HG02642 (cell line): ENCODE data around the gene TMEM135.
"Not testable (repeated sequence)": the region's sequence is repeated elsewhere in the genome, so short reads cannot be mapped to it uniquely, and the experiment has no call there.

Source experiments
- ATAC-seq: cut with Tn5 transposase; IDR thresholded peaks from one replicate; pipeline ENCODE4 v1.9.1; 2021; ENCODE audit warnings: mild to moderate bottlenecking; ENCODE audit not compliant: unreplicated experiment, poor library complexity

Gene TMEM135

GRCh38 chr11:87187076-87187475 is 149.3 kb downstream of the TMEM135 start:
- no peak for ATAC-seq

- ATAC-seq = no peak
Observed at GRCh38 chr11:87187930-87188329, 150.2 kb downstream of the TMEM135 start.

- ATAC-seq = not testable (repeated sequence)
Observed at GRCh38 chr11:87188396-87188795, 150.7 kb downstream of the TMEM135 start.

GRCh38 chr11:87188921-87189320 is 151.2 kb downstream of the TMEM135 start:
- ATAC-seq = not testable (repeated sequence)

GRCh38 chr11:87190071-87190470 is 152.3 kb downstream of the TMEM135 start:
- ATAC-seq = no peak

DNA sequence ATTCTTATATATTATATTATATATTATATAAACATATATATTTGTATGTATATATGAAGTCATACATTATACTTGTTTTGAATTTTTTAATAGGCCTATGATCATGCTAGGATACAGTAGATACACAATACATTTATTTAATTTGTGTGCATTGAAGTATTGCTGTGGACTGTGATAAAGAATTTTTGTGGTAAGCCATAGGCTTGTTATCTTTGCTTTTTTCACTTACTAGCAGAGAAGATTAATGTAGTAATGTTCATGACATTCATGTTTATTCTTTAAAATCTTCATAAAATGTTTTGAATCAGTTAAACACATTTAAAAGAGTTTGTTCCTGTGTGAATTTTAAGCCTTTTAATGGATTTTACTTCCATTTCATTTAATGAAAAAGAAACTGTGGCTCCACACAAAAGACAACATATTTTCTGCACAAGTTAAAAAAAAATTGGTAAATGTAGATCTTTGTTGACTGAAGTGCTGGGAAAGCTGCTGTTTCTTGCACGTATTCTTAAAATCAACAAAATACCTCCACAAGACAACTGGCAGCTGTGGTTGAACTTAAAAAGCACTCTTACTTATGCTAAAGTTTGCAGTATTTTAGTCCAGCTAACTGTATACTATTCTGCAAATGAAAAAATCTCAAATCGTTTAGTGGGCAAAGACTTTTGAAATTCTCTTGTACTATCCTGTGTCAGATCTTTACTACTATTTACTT is 156.2 kb downstream of the TMEM135 start:
- no peak for ATAC-seq

DNA sequence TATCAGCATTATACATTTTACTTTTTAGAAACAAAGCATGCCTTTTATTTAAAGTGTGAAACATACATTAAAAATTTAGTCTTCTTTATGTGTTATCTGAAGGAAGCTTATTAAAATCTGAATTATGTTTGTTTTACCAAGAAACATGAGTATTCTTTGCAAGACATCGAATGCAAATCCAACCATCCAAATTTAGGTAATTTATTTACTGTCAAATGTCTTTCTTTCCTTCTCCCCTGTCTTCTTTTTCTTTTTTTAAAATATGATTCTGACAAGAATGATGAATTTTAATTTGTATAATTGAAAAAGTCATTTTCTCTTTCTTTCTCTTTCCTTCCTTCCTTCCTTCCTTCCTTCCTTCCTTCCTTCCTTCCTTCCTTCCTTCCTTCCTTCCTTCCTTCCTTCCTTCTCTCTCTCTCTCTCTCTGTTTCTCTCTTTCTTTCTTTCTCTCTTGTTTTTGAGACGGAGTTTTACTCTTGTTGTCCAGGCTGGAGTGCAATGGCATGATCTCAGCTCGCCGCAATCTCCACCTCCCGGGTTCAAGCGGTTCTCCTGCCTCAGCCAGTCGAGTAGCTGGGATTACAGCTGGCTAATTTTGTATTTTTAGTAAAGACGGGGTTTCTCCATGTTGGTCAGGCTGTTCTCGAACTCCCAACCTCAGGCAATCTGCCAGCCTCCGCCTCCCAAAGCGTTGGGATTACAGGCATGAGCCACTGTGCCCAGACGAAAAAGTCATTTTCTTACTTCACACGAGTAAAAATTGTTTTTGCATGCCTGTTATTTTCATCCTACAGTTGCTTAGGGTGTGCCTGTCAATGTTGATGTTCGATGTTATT is 157.5 kb downstream of the TMEM135 start:
- ATAC-seq = no peak

DNA sequence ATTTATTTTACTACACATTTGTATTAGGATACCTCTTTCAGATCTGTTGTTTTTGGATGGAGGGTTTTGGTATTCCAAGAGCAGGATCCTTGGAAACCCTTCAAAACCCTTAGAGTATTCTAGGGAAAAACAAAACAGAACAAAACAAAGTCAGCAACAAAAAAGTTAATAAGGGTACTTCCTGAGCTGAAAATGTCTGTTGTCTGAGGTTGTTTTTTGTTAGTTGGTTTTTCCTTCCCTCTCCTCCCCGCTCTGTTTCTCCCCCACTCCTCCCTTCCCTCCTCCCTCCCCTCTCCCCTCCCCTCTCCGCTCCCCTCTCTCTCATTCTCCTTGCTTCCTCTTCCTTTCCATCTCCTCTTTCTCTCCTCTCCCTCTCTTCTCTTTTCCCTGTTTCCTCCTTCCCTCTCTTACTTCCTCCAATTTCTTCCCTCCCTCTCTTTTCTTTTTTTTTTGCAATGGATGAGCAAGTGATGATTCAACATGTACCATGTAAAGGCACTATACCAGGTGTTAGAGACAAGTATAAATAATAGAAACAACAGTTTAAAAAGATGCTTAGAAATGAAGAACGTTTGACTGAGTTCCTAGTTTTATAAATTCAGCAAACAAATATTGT is 160.6 kb downstream of the TMEM135 start:
- no peak for ATAC-seq

- no peak for ATAC-seq
Observed at GRCh38 chr11:87201376-87201775, 163.6 kb downstream of the TMEM135 start.

- no peak for ATAC-seq
Observed at GRCh38 chr11:87203907-87204602, 166.3 kb downstream of the TMEM135 start.

DNA sequence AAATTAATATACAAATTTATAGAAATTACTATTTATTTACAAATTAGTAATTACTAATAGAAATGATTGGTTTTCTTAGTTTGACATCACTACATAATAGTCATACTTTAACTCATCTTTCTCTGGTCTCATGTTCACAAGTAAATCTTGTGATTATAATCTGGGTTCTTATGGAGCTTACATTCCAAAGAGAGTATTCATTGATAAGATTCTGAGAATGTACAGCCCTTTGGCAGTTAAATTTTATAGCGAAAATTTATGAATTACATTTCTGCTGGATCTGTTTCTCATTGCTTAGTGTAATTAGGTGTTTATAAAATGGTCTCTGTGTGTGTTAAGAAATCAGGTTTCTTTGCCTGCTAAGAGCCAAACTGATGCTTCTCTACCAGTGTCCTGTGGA is 175.2 kb downstream of the TMEM135 start:
- no peak for ATAC-seq

DNA sequence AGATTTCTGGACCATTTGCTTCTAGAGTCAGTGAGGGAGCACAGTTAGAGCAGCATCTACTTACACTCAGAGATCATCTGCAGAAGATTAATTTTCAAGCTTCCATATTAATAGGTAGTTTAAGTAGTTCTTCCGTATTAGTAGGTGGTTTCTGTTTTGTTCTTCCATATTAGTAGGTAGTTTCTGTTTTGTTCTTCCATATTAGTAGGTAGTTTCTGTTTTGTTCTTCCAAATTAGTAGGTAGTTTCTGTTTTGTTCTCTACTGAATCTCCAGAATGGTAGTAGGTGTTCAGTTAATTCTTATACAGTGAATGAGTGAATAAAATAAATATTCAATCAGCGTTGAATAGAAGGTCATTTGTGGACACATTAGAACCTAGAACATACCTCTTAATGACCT is 175.7 kb downstream of the TMEM135 start:
- ATAC-seq = peak; percentile 77

GRCh38 chr11:87215236-87215635 is 177.5 kb downstream of the TMEM135 start:
- ATAC-seq = no peak

- ATAC-seq = no peak
Observed at GRCh38 chr11:87219266-87219665, 181.5 kb downstream of the TMEM135 start.

GRCh38 chr11:87223816-87224215 is 186.1 kb downstream of the TMEM135 start:
- no peak for ATAC-seq

DNA sequence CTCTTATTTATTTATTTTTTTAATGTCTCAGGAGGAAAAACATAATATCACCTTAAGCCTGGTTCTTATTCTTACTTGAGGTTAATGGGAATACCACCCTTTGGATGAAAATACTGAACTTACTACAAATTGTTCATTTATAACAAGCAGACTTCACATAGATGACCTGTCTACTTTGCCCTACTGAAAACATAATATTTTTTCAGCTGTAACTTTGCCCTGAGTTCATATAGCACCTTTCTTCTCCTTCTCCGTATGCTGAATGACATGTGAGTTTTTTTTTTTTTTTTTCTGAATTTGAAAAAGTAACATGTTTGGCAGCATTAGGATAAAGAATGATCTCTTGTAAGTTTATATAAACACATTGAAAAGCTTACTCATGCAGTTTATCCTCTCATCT is 186.8 kb downstream of the TMEM135 start:
- no peak for ATAC-seq

GRCh38 chr11:87228820-87229219 is 191.1 kb downstream of the TMEM135 start:
- no peak for ATAC-seq

DNA sequence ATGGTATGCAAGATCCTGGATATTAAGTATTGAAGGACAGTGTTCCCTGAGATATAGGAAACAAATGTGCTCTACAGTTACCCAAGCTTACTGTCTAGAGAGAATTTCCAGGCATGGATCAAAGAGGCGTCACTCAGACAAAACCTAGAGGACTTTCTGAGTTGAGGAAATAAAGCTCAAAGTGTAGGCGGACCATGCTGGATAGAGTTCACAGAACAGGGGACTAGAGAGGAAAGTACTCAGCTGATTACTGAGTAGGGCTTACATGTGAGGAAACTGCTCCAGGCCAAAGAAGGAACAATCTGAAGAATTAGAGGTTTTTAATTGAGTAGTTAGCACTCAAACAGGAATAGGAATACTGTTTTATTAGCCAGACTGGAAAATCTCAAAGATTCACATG is 193.3 kb downstream of the TMEM135 start:
- no peak for ATAC-seq

GRCh38 chr11:87232320-87232719 is 194.6 kb downstream of the TMEM135 start:
- ATAC-seq = no peak

- no peak for ATAC-seq
Observed at GRCh38 chr11:87235366-87235765, 197.6 kb downstream of the TMEM135 start.

- no peak for ATAC-seq
Observed at GRCh38 chr11:87236368-87236767, 198.6 kb downstream of the TMEM135 start.
